ENCODE data around the gene FBXO11.
"Not testable (repeated sequence)": the region's sequence is repeated elsewhere in the genome, so short reads cannot be mapped to it uniquely, and the experiment has no call there.

Gene FBXO11

GRCh38 chr2:47907039-47907781 lies 912 bp upstream of the FBXO11 start:
- TF ChIP-seq ZFP3 (CRISPR knock-in tag; IDR thresholded peaks at IDR 0.05) (no peak), CSRNP3 (CRISPR knock-in tag; IDR thresholded peaks at IDR 0.05) (no peak), PATZ1 (CRISPR knock-in tag; IDR thresholded peaks at IDR 0.05; ENCODE audit: borderline replicate concordance) (no peak), PPARA (CRISPR knock-in tag; IDR thresholded peaks at IDR 0.05; ENCODE audit: borderline replicate concordance) (no peak), OSR1 (CRISPR knock-in tag; IDR thresholded peaks at IDR 0.05) (no peak), BACH2 (CRISPR knock-in tag; IDR thresholded peaks at IDR 0.05; ENCODE audit: borderline replicate concordance) (0 out of 2 replicates have a peak, but pooled peaks have one; percentile 16), RARB (CRISPR knock-in tag; IDR thresholded peaks at IDR 0.05) (no peak), ISL1 (CRISPR knock-in tag; IDR thresholded peaks at IDR 0.05) (peak; percentile 46; the same call in 1 of the 2 replicates)
- ATAC-seq = no peak; the same call in 2 of the 3 replicates

DNA sequence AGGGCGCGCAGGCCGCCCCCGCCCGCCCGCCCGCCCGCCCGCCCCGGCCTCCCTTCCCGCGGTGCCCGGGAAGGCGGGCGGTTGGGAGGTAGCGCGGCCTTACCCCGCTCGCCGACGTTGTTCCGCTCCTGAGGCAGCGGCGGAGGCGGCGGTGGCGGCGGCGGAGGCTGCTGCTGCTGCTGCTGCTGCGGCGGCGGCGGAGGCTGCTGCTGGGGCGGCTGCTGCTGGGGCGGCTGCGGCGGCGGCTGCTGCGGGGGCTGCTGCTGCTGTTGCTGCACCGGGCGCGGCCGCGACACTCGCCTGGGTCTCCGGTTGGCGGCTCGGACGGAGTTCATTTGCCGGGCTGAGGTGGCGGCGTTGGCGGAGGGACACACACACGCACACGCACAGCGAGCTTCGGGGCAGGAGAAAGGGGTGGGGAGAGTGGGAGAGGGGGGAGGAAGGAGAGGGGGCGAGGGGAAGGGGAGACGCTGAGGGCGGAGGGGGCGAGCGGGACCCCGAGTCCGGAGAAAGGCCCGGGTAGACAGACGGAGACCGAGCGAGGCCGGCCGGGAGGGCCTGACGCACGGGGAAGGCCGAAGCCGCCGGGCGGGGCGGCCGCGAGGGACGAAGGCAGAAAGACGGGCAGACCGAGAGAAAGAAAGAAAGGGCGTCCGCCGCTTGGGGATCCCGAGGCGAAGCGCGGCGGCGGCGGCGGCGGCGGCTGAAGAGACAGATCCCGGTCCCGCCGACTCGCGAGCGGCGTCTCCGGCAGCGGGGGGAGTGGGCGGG lies 727 bp downstream of the FBXO11 start:
- ATAC-seq = peak; percentile 40
- TF ChIP-seq ZC3H10 (CRISPR knock-in tag; IDR thresholded peaks at IDR 0.05) = no peak
- TF ChIP-seq SNAI2 (CRISPR knock-in tag; IDR thresholded peaks at IDR 0.05) = no peak
- TF ChIP-seq PATZ1 (CRISPR knock-in tag; IDR thresholded peaks at IDR 0.05; ENCODE audit: borderline replicate concordance) = no peak
- TF ChIP-seq TCF4 (CRISPR knock-in tag; IDR thresholded peaks at IDR 0.05; ENCODE audit: borderline replicate concordance) = no peak
- TF ChIP-seq ZFP3 (CRISPR knock-in tag; IDR thresholded peaks at IDR 0.05) = no peak
- TF ChIP-seq TOX (CRISPR knock-in tag; IDR thresholded peaks at IDR 0.05; ENCODE audit: borderline replicate concordance) = no peak
- no peak for TF ChIP-seq ZNF565 (CRISPR knock-in tag; conservative IDR thresholded peaks at IDR 0.05; ENCODE audit: low read depth)
- no peak for TF ChIP-seq BACH2 (CRISPR knock-in tag; IDR thresholded peaks at IDR 0.05; ENCODE audit: borderline replicate concordance)
- TF ChIP-seq, protein P1, sequence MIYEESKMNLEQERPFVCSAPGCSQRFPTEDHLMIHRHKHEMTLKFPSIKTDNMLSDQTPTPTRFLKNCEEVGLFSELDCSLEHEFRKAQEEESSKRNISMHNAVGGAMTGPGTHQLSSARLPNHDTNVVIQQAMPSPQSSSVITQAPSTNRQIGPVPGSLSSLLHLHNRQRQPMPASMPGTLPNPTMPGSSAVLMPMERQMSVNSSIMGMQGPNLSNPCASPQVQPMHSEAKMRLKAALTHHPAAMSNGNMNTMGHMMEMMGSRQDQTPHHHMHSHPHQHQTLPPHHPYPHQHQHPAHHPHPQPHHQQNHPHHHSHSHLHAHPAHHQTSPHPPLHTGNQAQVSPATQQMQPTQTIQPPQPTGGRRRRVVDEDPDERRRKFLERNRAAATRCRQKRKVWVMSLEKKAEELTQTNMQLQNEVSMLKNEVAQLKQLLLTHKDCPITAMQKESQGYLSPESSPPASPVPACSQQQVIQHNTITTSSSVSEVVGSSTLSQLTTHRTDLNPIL (CRISPR knock-in tag; IDR thresholded peaks at IDR 0.05; ENCODE audit: low read depth) = no peak
- TF ChIP-seq GLIS3 (CRISPR knock-in tag; IDR thresholded peaks at IDR 0.05) = no peak
- TF ChIP-seq, protein P2, sequence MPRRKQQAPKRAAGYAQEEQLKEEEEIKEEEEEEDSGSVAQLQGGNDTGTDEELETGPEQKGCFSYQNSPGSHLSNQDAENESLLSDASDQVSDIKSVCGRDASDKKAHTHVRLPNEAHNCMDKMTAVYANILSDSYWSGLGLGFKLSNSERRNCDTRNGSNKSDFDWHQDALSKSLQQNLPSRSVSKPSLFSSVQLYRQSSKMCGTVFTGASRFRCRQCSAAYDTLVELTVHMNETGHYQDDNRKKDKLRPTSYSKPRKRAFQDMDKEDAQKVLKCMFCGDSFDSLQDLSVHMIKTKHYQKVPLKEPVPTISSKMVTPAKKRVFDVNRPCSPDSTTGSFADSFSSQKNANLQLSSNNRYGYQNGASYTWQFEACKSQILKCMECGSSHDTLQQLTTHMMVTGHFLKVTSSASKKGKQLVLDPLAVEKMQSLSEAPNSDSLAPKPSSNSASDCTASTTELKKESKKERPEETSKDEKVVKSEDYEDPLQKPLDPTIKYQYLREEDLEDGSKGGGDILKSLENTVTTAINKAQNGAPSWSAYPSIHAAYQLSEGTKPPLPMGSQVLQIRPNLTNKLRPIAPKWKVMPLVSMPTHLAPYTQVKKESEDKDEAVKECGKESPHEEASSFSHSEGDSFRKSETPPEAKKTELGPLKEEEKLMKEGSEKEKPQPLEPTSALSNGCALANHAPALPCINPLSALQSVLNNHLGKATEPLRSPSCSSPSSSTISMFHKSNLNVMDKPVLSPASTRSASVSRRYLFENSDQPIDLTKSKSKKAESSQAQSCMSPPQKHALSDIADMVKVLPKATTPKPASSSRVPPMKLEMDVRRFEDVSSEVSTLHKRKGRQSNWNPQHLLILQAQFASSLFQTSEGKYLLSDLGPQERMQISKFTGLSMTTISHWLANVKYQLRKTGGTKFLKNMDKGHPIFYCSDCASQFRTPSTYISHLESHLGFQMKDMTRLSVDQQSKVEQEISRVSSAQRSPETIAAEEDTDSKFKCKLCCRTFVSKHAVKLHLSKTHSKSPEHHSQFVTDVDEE (CRISPR knock-in tag; IDR thresholded peaks at IDR 0.05) = no peak

GRCh38 chr2:47903781-47904490 lies 2.4 kb downstream of the FBXO11 start:
- ATAC-seq = no peak
- TF ChIP-seq BACH2 (CRISPR knock-in tag; IDR thresholded peaks at IDR 0.05; ENCODE audit: borderline replicate concordance) (no peak), ZFP3 (CRISPR knock-in tag; IDR thresholded peaks at IDR 0.05) (no peak), SNAI2 (CRISPR knock-in tag; IDR thresholded peaks at IDR 0.05) (no peak), GLIS3 (CRISPR knock-in tag; IDR thresholded peaks at IDR 0.05) (no peak), ZNF565 (CRISPR knock-in tag; conservative IDR thresholded peaks at IDR 0.05; ENCODE audit: low read depth) (no peak), ZC3H10 (CRISPR knock-in tag; IDR thresholded peaks at IDR 0.05) (no peak), OSR1 (CRISPR knock-in tag; IDR thresholded peaks at IDR 0.05) (no peak)

GRCh38 chr2:47901892-47902291 lies 4.4 kb downstream of the FBXO11 start:
- not testable (repeated sequence) for ATAC-seq

Data from SK-N-SH treated with all-trans-retinoic acid at 6 μM for 48 hours (cell line).